ENCODE results near the gene BCL2L13. TPM values are rescaled to one million over a fixed set of nuclear protein-coding genes. Genes with fewer than 3 reads are reported as not detected.
"Not testable (repeated sequence)": the region's sequence is repeated elsewhere in the genome, so short reads cannot be mapped to it uniquely, and the experiment has no call there.

The BCL2L13 gene
- total RNA-seq, 1 donor = 64.3 TPM

GRCh38 chr22:17633998-17634323, 4.6 kb upstream of the BCL2L13 start:
- no peak overlapping the region for H3K4me3 ChIP-seq (ENCODE audit: low read depth, low read length)
- no peak for DNase-seq (ENCODE audit: low read depth)
- TF ChIP-seq CTCF (IDR thresholded peaks at IDR 0.05; ENCODE audit: insufficient read depth, low read depth, low read length) = no peak

GRCh38 chr22:17634696-17635095, 3.9 kb upstream of the BCL2L13 start:
- no peak for TF ChIP-seq CTCF (IDR thresholded peaks at IDR 0.05; ENCODE audit: insufficient read depth, low read depth, low read length)
- DNase-seq (ENCODE audit: low read depth) = no peak
- no peak overlapping the region for H3K4me3 ChIP-seq (ENCODE audit: low read depth, low read length)

- not testable (repeated sequence) for DNase-seq (ENCODE audit: low read depth); H3K4me3 ChIP-seq (ENCODE audit: low read depth, low read length)
Observed at GRCh38 chr22:17636850-17637249, 1.7 kb upstream of the BCL2L13 start.

- no peak for DNase-seq (ENCODE audit: low read depth)
- peak overlapping the region; percentile 86 for H3K4me3 ChIP-seq (ENCODE audit: low read depth, low read length)
- TF ChIP-seq CTCF (IDR thresholded peaks at IDR 0.05; ENCODE audit: insufficient read depth, low read depth, low read length) = no peak
Observed at GRCh38 chr22:17637490-17638181, 921 bp upstream of the BCL2L13 start.

- no peak for DNase-seq (ENCODE audit: low read depth)
- TF ChIP-seq CTCF (IDR thresholded peaks at IDR 0.05; ENCODE audit: insufficient read depth, low read depth, low read length) = peak; percentile 25
- H3K4me3 ChIP-seq (ENCODE audit: low read depth, low read length) = peak overlapping the region; percentile 86
Observed at GRCh38 chr22:17638182-17638431, 450 bp upstream of the BCL2L13 start.

GRCh38 chr22:17639247-17639741, 737 bp downstream of the BCL2L13 start:
- TF ChIP-seq CTCF (IDR thresholded peaks at IDR 0.05; ENCODE audit: insufficient read depth, low read depth, low read length) = no peak
- DNase-seq (ENCODE audit: low read depth) = peak; percentile 87
- H3K4me3 ChIP-seq (ENCODE audit: low read depth, low read length) = peak overlapping the region; percentile 86

- no peak for DNase-seq (ENCODE audit: low read depth)
- TF ChIP-seq CTCF (IDR thresholded peaks at IDR 0.05; ENCODE audit: insufficient read depth, low read depth, low read length) = no peak
- H3K4me3 ChIP-seq (ENCODE audit: low read depth, low read length) = no peak overlapping the region
Observed at GRCh38 chr22:17641269-17641668, 2.7 kb downstream of the BCL2L13 start.

GRCh38 chr22:17642357-17642756, 3.8 kb downstream of the BCL2L13 start:
- DNase-seq (ENCODE audit: low read depth); H3K4me3 ChIP-seq (ENCODE audit: low read depth, low read length): not testable (repeated sequence)
